Globus pallidus (tissue), 1 donor: ENCODE measurements around the gene OSBP2.
"Not testable (repeated sequence)": the region's sequence is repeated elsewhere in the genome, so short reads cannot be mapped to it uniquely, and the experiment has no call there.

Experiments used
- DNase-seq: peaks from one replicate; pipeline ENCODE4 v3.0.0-alpha.2; 2015; ENCODE audit warnings: low spot score

The OSBP2 gene

DNA sequence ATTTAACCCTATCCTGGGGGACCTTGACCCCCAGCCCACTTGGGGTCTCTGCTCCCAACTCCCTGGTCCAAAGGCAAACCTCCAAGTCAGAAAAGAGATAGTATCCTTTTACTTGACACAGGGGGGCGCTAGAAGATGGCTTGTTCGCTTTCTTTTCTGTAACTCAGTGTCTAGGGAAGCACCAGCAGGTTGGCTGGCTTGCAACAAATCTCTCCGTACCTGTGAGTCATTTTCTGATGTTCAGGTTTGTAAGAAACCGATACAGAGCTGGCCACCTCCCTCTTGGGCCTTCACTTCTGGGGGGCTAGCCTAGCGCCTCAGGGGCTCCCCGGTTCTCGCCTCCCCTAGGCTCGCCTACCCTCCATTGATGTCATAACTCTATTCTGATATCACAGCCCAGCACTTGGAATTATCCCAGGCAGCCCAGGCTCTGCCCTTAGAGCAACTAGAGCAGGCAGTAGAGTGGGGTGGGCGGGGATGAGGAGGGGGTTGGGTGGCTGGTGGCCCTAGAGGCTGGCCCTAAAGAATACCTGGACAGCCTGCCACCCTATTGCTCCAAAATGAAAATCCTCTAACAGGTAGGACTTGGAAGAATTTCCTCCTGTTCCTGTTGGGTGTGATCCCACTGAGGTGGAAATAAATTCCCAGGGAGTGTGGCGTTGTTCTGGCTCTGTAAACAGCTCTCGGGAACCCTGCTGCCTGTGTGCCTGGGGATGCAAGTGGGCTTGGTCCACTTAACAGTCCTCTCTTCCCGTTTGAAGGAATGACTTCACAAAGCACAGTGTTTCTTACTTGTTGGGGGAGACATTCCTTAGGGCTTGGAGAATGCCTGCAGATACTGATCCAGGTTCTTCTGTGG is 69.4 kb downstream of the OSBP2 start:
- peak; percentile 32 for DNase-seq

DNA sequence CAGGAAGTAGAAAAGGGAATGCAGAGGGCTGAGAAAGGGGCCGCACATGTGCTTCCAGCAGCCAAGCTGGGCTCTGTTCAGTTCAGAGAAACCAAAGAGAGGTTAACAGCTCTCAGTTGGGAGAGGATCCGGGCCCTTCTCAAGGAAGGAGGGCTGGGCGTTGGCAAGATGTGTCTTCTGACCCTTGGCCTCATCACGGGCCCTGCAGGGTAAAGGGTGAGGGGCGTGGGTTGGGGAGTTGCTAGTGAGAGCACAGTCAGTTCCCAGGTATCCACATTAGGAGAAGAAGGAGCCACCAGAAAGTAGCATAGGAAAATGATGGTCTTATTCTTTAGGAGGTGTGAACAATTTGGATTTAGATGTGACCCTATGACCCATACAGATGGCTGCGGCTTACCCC is 73.0 kb downstream of the OSBP2 start:
- DNase-seq, result no peak

DNA sequence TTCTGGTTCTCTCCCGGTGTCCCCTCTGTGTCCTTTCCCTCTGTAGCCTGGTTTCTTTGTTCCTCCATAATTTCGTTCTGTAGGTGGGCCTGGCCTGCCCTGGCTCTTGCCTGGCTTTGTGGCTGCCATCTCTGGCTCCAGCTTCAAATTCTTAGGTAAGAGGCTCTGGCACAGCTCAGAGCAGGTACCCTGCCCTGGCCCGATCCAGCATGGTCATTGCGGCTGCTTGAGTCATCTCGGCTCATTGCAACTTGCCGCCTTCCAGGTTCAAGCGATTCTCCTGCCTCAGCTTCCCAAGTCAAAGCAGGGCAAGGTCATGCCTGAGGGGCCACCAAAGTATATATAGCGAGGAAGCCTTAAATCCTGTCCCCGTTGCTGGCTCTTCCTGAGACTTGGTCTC is 76.0 kb downstream of the OSBP2 start:
- no peak for DNase-seq

DNA sequence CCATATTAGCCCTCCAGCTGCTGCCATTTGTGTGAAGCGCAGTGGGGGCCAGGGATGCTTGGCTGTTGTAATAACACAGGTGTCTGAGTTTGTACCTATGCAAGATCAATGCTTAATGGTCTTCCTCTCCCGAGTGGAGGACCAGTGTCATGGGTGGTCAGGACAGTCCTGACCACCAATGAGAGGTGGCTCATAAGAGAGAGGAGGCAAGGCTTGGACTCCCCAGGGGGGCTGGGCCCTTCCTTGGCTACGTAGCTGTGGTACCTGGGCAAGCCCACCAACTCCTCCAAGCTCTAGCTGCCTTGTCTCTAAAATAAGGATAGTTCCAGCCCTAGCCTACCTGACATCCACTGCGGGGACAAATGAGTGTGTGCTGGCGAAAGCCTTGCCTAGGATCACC is 79.2 kb downstream of the OSBP2 start:
- DNase-seq, result no peak

DNA sequence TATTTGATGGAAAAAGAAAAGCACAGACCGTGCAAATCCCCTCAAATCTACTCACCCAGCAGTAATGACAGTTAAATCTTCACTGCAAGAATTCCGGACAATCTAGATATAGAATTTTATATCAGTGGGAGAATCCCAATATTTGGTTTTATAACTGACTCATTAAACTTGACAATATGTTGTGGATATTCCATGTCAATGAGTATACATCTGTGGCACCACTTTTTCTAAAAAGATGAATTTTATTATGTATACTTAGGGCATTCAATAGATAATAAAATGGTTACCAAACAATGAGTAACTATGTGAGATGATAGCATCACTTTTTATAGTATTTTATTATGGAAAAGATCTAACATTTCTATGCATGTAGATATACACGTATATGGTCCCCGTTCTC is 79.9 kb downstream of the OSBP2 start:
- DNase-seq, result no peak

DNA sequence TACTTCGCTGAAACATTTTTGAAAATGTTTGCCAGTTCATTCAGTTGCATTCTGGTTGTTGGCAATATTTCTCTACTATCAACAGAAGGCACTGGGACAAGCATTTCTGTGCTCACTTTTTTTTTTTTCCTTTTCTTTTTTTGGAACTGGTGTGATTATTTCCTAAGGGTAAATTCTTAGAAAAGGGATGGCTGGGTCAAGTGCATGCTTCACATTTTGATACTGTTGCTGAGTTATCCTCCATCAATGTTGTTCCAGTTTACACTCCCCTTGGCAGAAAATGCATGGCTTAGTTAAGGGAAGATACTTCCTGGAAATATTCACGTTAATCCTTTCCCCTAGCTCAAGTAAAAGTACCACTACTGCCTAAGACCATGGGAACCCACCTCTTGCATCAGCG is 81.8 kb downstream of the OSBP2 start:
- no peak for DNase-seq

DNA sequence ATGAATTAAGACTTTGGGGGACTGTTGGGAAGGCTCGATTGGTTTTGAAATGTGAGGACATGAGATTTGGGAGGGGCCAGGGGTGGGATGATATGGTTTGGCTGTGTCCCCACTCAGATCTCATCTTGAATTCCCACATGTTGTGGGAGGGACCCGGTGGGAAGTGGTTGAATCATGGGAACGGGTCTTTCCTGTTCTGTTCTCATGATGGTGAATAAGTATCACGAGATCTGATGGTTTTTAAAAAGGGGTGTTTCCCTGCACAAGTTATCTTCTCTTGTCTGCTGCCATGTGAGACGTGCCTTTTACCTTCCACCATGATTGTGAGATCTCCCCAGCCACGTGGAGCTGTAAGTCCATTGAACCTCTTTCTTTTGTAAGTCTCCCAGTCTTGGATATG is 82.5 kb downstream of the OSBP2 start:
- not testable (repeated sequence) for DNase-seq

DNA sequence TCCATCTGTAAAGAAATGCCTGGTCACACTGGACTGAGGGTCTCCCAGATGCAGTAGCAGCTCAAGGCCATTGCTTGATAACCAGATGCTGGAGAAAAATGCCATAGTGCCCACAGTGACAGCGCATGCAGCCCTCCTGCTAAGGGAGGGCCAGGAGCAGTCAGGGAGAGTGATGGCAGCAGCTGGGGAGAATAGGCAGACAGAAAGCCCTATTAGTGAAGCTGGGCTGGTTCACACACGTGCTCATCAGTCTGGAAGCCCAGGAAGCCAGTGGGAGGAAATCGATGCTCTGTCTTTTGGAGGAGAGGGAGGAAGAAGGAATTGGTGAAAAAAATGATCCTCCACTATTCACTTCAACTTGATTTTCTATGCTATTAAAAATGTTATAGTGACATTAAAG is 82.9 kb downstream of the OSBP2 start:
- DNase-seq, result no peak

DNA sequence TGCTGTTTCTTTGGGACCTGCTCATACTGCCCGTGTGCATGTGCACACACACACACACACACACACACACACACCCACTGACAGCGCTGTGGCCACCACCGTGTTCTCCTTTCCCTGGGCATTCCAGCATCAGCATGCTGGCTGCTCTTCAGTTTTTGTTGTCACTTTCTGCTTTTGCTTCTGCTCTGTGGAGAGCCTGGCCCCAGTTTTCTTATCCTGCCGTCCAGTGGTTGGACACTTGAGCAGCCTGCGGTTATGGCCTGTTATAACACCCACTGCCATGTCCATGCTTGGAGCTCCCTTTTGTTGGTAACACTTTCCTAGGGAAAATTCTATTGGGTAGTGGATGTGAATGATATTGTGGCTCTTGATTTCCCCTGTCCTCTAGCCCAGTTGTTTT is 83.6 kb downstream of the OSBP2 start:
- no peak for DNase-seq

DNA sequence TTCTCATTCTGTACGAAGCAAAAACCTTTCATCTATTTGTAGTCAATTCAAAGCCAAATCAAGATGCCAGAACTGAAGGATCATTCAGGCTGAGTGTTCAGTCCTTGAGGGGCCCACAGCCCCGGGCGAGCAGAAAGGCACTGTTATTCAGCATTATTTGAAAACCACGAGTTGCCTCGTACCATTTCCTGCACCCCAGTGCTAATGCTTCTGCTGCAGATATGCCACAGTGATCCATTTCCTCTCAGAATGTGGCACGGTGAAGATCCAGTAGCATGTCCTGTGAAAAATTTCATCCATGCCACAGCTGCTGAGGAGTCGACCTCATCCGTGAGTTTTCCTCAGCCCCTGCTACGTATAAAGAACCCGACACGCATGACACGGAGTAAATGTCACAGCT is 85.4 kb downstream of the OSBP2 start:
- DNase-seq, result no peak

DNA sequence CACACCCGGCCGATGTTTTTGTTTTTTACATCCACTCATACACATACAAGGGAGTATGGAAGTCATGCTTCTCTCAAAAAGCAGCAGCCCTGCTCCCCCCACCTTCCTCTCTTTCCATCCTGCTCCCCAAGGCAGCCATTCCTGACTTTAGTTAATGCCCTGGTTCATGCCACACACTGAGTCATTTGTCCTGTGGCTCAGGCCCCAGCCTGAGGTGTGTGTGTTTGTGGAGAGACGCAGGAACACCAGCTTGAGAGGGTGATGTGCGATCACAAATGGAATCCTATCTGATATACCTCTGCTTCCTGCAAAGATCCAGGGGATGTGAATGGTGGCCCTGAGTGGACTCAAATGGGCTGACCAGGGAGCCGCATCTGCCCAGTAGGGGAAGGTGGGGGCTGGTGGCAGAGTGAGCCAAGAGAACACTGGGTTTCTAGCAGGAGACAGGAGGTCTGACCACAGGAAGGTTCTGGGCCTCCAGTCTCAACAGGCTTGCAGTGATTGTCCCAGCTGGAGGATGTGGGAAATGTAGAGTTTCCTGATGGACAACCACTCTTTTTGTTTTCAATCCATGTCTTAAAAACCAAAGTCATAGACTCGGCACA is 86.7 kb downstream of the OSBP2 start:
- DNase-seq, result no peak

DNA sequence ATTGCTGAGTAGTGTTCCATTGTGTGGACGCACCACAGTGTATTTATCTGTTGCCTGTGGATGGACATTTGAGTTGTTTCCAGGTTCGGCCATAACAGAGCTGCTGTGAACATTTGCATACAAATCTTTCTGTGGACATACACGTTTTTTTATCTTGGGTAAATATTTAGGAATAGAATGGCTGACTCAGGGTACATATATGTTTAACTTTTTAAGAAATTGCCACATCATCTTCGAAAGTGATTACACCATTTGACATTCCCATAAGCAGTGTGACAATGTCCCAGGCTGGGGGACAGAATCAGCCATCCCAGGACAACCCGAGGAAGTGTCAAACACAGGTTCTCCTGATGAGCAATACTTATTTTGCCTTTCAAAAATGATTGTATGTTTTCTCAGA is 87.9 kb downstream of the OSBP2 start:
- DNase-seq, result no peak

DNA sequence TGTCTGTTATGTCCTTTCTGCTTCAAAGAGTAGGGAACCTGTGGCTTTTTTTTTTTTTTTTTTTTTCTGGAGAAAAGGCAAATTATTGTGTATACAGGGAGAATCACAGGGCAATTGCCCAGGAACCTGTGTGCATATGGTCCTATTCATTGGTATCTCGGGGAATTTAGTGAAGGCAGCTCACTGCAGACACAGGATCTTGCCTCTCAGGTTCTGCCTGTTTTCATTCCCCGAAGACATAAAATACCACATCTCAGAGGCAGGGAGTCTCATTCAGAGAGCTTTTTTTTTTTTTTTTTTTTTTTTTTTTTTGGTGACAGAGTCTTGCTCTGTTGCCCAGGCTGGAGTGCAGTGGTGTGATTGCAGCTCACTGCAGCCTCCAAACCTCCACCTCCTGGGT is 88.3 kb downstream of the OSBP2 start:
- DNase-seq, result no peak

DNA sequence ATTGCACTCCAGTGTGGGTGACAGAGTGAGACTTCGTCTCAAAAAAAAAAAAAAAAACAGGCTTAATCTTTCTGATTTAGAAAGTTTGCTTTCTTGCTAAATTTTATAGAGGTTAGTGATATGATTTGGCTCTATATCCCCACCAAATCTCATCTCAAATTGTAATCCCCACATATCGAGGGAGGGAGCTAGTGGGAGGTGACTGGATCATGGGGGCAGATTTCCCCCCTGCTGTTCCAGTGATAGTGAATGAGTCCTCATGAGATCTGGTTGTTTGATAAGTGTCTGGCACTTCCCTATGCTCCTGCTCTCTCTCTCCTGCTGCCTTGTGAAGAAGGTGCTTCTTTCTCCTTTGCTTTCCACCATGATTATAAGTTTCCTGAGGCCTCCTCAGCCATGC is 90.9 kb downstream of the OSBP2 start:
- DNase-seq, result no peak

DNA sequence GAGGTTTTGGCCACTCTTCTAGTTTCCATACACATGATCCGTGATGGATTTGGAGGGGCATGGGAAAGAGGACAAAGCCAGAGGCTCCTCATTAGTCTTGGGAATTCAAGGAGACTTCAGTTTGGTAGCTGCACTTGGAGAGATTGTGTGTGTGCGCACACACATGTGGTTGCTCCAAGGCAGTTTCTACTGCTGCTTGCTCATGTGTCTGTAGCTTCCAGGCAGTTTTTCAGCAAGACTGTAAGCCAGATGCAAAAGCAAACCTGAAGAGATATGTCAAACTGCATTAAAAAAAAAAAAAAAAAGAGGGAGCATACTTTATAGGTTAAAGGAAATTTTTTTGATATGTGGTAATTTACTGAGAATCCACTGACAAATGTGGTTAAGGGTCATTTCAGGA is 95.7 kb downstream of the OSBP2 start:
- no peak for DNase-seq

DNA sequence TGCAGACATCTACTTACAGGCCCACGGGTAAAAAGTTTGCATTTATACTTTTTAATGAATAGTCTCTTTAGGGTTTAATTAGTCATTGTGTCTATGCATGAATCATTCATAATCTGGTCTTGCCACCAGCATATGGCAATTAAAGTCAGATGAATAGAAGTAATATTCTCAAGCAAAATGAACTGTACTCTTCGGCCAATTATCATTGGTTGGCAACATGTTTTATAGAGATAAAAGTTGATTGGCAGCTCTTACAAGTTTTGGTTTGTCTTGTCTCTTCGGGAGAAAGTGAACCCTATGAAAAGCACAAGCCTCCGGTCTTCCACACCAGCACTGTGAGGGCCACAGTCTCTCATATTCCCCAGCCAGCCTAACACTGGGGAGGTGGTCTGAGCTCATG is 97.8 kb downstream of the OSBP2 start:
- no peak for DNase-seq

DNA sequence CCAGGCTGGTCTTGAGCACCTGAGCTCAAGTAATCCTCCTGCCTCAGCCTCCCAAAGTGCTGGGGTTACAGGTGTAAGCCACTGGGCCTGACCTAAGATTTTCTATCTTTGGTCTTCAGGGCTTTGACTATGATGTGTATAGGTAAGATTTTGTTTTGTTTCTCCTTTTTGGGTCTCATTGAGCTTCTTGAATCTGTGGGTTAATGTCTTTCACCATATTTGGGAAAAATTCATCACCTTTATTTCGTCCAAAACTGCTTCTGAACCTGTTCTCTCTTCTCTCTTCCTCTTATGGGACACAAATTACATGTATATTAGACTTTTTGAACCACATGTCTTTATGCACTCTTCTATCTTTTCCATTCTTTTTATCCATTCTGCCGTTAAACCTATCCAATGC is 100.4 kb downstream of the OSBP2 start:
- DNase-seq, result no peak

DNA sequence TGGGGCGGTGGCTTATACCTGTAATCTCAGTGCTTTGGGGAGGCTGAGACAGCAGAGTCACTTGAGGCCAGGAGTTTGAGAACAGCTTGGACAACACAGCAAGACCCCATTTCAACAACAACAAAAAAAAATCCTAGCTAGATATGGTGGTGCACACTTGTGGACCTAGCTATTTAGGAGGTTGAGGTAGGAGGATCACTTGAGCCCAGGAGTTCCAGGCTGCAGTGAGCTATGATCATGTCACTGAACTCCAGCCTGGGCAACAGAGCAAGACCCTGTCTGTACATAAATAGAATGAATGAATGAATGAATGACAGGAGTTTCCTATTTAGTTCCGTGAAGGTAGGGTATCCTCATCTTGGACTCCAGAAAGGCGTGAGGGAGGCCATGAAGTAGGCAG is 107.0 kb downstream of the OSBP2 start:
- DNase-seq, result no peak

DNA sequence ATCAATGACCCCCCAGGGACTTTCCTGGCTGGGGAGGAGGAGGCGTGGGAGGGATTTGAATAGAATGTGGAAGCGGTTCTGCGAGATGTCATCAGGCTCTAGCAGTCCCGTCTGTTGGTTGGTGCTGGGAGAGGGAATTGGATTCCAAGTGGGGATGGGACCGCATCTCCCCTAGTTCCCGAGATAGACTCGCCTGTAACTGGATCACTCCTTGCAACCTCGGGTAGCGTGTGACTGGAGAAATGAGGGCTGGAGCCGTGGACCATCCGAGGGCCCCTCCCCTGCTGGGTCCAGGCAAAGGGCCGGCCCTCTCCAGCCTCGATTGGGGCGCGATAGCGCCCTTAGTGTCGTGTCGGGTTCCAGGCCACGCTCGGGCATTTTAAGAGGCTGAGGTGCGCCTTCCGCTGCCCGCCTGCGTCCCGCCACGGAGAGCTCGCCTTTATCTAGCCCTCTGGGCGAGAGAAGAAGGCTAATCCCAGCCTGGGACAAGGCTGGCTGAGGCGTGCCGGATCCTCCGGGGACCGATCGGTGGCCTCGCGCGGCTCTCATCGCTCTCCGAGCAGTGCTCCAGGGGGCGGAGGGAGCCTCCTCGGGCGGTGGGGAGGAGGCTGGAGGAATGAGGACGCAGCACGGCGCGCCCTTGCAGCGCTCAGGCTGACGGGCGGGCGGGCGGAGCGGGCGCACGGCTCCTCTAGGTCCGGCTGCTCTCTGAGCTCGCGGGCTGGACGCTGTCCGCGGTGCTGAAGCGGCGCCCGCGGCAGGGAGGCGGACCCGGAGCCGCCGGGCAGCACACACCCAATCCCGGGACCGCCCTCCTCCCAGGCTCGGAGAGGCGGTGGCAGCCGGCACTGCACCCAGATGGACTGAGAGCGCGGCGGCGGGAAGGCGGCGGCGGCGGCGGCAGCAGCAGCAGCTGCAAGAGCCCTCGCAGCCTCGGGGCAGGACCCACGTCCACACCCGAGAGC is 107.8 kb downstream of the OSBP2 start:
- peak; percentile 80 for DNase-seq

DNA sequence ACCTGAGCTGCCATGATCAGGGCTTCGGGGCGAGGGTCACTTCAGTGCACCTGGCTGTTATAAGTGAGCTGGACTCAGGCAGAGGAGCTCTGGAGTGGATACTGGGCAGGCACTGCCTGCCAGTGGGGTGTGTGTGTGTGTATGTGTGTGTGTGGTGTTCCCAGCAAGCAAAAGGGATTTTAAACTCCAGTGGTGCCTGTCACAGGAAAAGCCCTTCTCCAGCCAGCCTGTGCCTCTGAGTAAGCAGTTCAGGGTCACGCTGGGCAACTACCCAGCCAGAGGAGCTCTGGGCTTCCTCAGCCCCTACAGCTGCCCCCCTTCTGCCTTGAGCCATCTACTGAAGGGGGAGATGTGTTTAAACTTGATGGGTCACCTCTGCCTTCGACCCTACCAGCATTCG is 109.0 kb downstream of the OSBP2 start:
- DNase-seq, result no peak

DNA sequence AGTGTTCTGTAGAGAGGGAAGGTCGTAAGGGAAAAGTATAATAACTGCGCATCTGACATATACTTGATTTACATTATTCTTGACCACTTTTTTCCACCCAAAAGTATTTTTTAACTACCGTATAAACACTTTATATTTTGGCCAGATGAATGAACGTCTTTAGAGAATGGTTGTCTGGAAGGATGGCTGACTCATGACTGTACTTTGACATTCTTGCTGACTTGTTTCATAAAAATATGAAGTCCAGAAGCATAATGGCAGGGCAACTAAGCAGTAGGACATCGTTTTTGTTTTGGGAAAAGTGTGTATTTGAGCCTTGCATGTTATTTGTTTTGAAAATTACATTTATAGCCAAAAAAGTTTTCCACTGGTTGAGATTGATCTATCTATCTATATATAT is 110.0 kb downstream of the OSBP2 start:
- no peak for DNase-seq

DNA sequence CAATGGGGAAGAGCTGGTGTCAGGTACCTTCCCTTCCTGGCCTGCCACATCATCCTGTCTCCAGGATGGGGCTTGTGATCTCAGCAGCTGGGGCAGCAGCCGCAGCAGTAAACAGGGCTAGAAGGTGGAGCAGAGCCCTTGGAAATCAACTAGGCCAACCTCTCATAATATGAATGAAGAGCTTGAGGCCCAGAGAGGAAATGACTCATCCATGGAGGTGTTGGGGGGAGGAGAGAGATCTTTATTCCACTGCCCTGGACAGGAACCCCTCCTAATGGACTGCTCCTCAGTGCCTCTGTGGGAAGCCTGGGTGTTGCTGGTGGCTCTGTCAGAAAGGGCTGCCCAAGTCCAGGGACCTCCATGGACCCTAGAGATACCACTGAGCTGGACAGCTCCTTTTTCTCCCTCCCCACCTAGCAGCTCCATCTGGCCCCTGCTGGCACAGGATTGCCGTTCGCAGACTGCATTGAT is 111.8 kb downstream of the OSBP2 start:
- DNase-seq, result no peak

DNA sequence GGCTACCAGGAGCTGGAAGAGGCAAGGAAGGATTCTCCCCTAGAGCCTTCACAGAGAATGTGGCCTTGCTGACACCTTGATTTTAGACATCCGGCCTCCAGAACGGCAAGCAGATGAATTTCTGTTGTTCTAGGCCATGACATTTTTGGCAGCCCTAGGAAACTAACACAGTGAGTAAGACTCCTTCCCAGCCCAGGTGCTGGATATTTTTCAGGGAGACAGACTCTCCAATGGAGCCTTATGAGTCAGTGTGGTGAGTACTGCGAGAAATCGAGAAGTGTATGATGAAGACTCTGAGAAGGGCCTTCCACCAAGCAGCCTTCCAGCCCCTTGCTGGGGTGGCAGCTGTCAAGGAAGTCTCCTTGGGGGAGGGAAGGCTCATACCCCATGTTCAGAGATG is 114.4 kb downstream of the OSBP2 start:
- no peak for DNase-seq
